ENCODE measurements around the gene MGA. TPM values are rescaled to one million over a fixed set of nuclear protein-coding genes. Genes with fewer than 3 reads are reported as not detected.
A peak's percentile ranks its signal among the peaks of the same experiment; 100 is the strongest.

MGA gene
- total and polyA plus RNA-seq, 12 donors: 2.6 to 56.8 (median 37.4) TPM

- intact Hi-C loops (cut with DNase I): no loop called here
- 63 to 69% (median 65%) methylated on average over 9 of the region's 9 CpGs for WGBS, 4 donors
- peaks cover 10 to 30% of the 10 kb centered on the region in 2 donors for H3K4me1 ChIP-seq (replicated peaks in 1 of 2)
- TF ChIP-seq POLR2A (IDR thresholded peaks at IDR 0.05) (no peak), CTCF (IDR thresholded peaks at IDR 0.05) (no peak)
- no peaks in the 10 kb centered on the region for H3K9me3 ChIP-seq (replicated peaks in 1 of 3)
- peak overlapping the region in 3 of 5 donors; percentile 29 to 60 (median 47) for H3K27ac ChIP-seq
- H3K27me3 ChIP-seq: no peaks in the 10 kb centered on the region
- DNase-seq: peak in 5 of 7 donors; percentile 44 to 73 (median 51)
- H3K36me3 ChIP-seq (replicated peaks in 1 of 2): peaks cover 0 to 10% of the 10 kb centered on the region in 2 donors
- no peak overlapping the region for H3K4me3 ChIP-seq
Measured at GRCh38 chr15:41798607-41799487, 138.6 kb downstream of the MGA start.

- Histone ChIP-seq H3K27me3 (no peaks in the 10 kb centered on the region), H3K36me3 (replicated peaks in 1 of 2) (peaks cover 0 to 10% of the 10 kb centered on the region in 2 donors), H3K9me3 (replicated peaks in 1 of 3) (no peaks in the 10 kb centered on the region), H3K27ac (peak overlapping the region in 3 of 5 donors; percentile 22 to 60 (median 29)), H3K4me1 (replicated peaks in 1 of 2) (peaks cover 10 to 30% of the 10 kb centered on the region in 2 donors), H3K4me3 (no peak overlapping the region)
- TF ChIP-seq POLR2A (IDR thresholded peaks at IDR 0.05): no peak
- TF ChIP-seq CTCF (IDR thresholded peaks at IDR 0.05): no peak
- WGBS, 4 donors: 60 to 80% (median 79%) methylated on average over 1 to 5 of the region's 5 CpGs
- intact Hi-C loops (cut with DNase I): no loop called here
- DNase-seq: no peak
Measured at GRCh38 chr15:41799488-41799805, 139.2 kb downstream of the MGA start.

GRCh38 chr15:41801185-41801584 is 141.0 kb downstream of the MGA start:
- Histone ChIP-seq H3K36me3 (replicated peaks in 1 of 2) (peaks cover 0 to 10% of the 10 kb centered on the region in 2 donors), H3K27ac (no peak overlapping the region), H3K4me3 (no peak overlapping the region), H3K9me3 (replicated peaks in 1 of 3) (no peaks in the 10 kb centered on the region), H3K27me3 (no peaks in the 10 kb centered on the region), H3K4me1 (replicated peaks in 1 of 2) (peaks cover 10 to 28% of the 10 kb centered on the region in 2 donors)
- WGBS, 4 donors: 97 to 100% (median 98%) methylated on average over 3 of the region's 3 CpGs
- intact Hi-C loops (cut with DNase I): no loop called here
- no peak for TF ChIP-seq POLR2A (IDR thresholded peaks at IDR 0.05)
- TF ChIP-seq CTCF (IDR thresholded peaks at IDR 0.05): no peak
- no peak for DNase-seq

- WGBS, 4 donors: 94 to 100% (median 98%) methylated on average over 3 of the region's 3 CpGs
- Histone ChIP-seq H3K27me3 (no peaks in the 10 kb centered on the region), H3K9me3 (replicated peaks in 1 of 3) (no peaks in the 10 kb centered on the region), H3K4me1 (replicated peaks in 1 of 2) (peaks cover 10 to 20% of the 10 kb centered on the region in 2 donors), H3K4me3 (no peak overlapping the region), H3K27ac (no peak overlapping the region), H3K36me3 (replicated peaks in 1 of 2) (peaks cover 0 to 10% of the 10 kb centered on the region in 2 donors)
- intact Hi-C loops (cut with DNase I): no loop called here
- no peak for TF ChIP-seq CTCF (IDR thresholded peaks at IDR 0.05)
- DNase-seq: no peak
Measured at GRCh38 chr15:41801850-41802455, 141.7 kb downstream of the MGA start.
